ENCODE results near the gene MOB1A. TPM values are rescaled to one million over a fixed set of nuclear protein-coding genes. Genes with fewer than 3 reads are reported as not detected.
A peak's percentile ranks its signal among the peaks of the same experiment; 100 is the strongest.

MOB1A gene
- total and polyA plus RNA-seq, 10 of the 15 experiments (the other 5 are each of a cell fraction or from before 2014, with no cell fraction given), result 41.2 to 232 (median 172) TPM

- TF ChIP-seq, protein P1, sequence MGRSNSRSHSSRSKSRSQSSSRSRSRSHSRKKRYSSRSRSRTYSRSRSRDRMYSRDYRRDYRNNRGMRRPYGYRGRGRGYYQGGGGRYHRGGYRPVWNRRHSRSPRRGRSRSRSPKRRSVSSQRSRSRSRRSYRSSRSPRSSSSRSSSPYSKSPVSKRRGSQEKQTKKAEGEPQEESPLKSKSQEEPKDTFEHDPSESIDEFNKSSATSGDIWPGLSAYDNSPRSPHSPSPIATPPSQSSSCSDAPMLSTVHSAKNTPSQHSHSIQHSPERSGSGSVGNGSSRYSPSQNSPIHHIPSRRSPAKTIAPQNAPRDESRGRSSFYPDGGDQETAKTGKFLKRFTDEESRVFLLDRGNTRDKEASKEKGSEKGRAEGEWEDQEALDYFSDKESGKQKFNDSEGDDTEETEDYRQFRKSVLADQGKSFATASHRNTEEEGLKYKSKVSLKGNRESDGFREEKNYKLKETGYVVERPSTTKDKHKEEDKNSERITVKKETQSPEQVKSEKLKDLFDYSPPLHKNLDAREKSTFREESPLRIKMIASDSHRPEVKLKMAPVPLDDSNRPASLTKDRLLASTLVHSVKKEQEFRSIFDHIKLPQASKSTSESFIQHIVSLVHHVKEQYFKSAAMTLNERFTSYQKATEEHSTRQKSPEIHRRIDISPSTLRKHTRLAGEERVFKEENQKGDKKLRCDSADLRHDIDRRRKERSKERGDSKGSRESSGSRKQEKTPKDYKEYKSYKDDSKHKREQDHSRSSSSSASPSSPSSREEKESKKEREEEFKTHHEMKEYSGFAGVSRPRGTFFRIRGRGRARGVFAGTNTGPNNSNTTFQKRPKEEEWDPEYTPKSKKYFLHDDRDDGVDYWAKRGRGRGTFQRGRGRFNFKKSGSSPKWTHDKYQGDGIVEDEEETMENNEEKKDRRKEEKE (IDR thresholded peaks at IDR 0.05), result no peak
- TF ChIP-seq, protein P2, sequence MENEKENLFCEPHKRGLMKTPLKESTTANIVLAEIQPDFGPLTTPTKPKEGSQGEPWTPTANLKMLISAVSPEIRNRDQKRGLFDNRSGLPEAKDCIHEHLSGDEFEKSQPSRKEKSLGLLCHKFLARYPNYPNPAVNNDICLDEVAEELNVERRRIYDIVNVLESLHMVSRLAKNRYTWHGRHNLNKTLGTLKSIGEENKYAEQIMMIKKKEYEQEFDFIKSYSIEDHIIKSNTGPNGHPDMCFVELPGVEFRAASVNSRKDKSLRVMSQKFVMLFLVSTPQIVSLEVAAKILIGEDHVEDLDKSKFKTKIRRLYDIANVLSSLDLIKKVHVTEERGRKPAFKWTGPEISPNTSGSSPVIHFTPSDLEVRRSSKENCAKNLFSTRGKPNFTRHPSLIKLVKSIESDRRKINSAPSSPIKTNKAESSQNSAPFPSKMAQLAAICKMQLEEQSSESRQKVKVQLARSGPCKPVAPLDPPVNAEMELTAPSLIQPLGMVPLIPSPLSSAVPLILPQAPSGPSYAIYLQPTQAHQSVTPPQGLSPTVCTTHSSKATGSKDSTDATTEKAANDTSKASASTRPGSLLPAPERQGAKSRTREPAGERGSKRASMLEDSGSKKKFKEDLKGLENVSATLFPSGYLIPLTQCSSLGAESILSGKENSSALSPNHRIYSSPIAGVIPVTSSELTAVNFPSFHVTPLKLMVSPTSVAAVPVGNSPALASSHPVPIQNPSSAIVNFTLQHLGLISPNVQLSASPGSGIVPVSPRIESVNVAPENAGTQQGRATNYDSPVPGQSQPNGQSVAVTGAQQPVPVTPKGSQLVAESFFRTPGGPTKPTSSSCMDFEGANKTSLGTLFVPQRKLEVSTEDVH (IDR thresholded peaks at IDR 0.05; ENCODE audit: low read depth, partially characterized antibody), result no peak
- 0 out of 2 replicates have a peak, but pooled peaks have one; percentile 42 for TF ChIP-seq ZNF687 (IDR thresholded peaks at IDR 0.05)
- TF ChIP-seq CBX3 (IDR thresholded peaks at IDR 0.05; ENCODE audit: borderline replicate concordance, low read depth), result no peak
- no peak for TF ChIP-seq NR2C1 (IDR thresholded peaks at IDR 0.05)
- TF ChIP-seq MLLT1 (IDR thresholded peaks at IDR 0.05), result peak; percentile 83
- no peak for TF ChIP-seq PAX8 (IDR thresholded peaks at IDR 0.05)
- peak; percentile 63; the same call in 1 of the 2 replicates for TF ChIP-seq GATAD2B (conservative IDR thresholded peaks at IDR 0.05; ENCODE audit: low read depth)
- no peak for TF ChIP-seq KAT2A (conservative IDR thresholded peaks at IDR 0.05; ENCODE audit: control insufficient read depth, low read depth, low read length)
- TF ChIP-seq, protein P3, sequence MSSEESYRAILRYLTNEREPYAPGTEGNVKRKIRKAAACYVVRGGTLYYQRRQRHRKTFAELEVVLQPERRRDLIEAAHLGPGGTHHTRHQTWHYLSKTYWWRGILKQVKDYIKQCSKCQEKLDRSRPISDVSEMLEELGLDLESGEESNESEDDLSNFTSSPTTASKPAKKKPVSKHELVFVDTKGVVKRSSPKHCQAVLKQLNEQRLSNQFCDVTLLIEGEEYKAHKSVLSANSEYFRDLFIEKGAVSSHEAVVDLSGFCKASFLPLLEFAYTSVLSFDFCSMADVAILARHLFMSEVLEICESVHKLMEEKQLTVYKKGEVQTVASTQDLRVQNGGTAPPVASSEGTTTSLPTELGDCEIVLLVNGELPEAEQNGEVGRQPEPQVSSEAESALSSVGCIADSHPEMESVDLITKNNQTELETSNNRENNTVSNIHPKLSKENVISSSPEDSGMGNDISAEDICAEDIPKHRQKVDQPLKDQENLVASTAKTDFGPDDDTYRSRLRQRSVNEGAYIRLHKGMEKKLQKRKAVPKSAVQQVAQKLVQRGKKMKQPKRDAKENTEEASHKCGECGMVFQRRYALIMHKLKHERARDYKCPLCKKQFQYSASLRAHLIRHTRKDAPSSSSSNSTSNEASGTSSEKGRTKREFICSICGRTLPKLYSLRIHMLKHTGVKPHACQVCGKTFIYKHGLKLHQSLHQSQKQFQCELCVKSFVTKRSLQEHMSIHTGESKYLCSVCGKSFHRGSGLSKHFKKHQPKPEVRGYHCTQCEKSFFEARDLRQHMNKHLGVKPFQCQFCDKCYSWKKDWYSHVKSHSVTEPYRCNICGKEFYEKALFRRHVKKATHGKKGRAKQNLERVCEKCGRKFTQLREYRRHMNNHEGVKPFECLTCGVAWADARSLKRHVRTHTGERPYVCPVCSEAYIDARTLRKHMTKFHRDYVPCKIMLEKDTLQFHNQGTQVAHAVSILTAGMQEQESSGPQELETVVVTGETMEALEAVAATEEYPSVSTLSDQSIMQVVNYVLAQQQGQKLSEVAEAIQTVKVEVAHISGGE (CRISPR knock-in tag; IDR thresholded peaks at IDR 0.05), result no peak
- TF ChIP-seq MXI1 (IDR thresholded peaks at IDR 0.05; ENCODE audit: low read depth, low read length), result peak; percentile 70
- TF ChIP-seq SREBF1 (IDR thresholded peaks at IDR 0.05; ENCODE audit: low read length), result no peak
- TF ChIP-seq CHD4 (IDR thresholded peaks at IDR 0.05), result no peak
- TF ChIP-seq CBX5 (IDR thresholded peaks at IDR 0.05; ENCODE audit: low read depth), result peak; percentile 74
- TF ChIP-seq BMI1 (IDR thresholded peaks at IDR 0.05; ENCODE audit: borderline replicate concordance), result no peak; the same call in 1 of the 2 replicates
Observed at GRCh38 chr2:74181739-74182138, 3.1 kb upstream of the MOB1A start (continued).

All from GM12878 (cell line).